Measurements from ENCODE around the gene WASF2. TPM values are rescaled to one million over a fixed set of nuclear protein-coding genes. Genes with fewer than 3 reads are reported as not detected.
A peak's percentile ranks its signal among the peaks of the same experiment; 100 is the strongest.

WASF2 gene
- total RNA-seq, 2 donors from 2014 or later, result 60.1 to 83.7 TPM

DNA sequence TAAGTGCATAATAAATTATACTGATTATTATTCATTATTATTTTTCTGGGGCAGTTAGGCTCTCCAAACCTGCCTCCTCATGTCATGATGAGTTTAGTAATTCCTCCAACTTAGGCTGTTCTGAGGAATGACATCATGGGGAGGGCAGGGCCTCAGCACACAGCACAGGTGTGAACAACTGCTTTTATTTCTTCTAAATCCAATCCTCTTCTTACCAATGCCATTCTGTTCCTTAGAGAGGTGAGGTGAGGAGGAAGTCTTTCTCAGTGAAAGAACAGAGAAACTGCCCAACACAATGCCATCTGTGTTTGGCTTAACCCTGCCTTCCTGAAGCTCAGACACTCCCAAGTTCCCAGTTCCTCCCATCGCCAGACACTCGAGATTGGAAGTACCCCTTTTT is 45.4 kb upstream of the WASF2 start:
- TF ChIP-seq, protein P1, sequence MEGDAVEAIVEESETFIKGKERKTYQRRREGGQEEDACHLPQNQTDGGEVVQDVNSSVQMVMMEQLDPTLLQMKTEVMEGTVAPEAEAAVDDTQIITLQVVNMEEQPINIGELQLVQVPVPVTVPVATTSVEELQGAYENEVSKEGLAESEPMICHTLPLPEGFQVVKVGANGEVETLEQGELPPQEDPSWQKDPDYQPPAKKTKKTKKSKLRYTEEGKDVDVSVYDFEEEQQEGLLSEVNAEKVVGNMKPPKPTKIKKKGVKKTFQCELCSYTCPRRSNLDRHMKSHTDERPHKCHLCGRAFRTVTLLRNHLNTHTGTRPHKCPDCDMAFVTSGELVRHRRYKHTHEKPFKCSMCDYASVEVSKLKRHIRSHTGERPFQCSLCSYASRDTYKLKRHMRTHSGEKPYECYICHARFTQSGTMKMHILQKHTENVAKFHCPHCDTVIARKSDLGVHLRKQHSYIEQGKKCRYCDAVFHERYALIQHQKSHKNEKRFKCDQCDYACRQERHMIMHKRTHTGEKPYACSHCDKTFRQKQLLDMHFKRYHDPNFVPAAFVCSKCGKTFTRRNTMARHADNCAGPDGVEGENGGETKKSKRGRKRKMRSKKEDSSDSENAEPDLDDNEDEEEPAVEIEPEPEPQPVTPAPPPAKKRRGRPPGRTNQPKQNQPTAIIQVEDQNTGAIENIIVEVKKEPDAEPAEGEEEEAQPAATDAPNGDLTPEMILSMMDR (IDR thresholded peaks at IDR 0.05), result no peak
- ATAC-seq (ENCODE audit: insufficient number of reproducible peaks, low FRiP score, low read depth), result no peak
- no peaks in the 10 kb centered on the region for H3K9me3 ChIP-seq
- H3K36me3 ChIP-seq, result peaks cover 23% of the 10 kb centered on the region
- peak overlapping the region in 1 of 2 donors; percentile 2 for H3K27ac ChIP-seq
- no peaks in the 10 kb centered on the region for H3K27me3 ChIP-seq (replicated peaks; ENCODE audit: insufficient read depth)
- peaks cover 27 to 43% of the 10 kb centered on the region in 2 donors for H3K4me1 ChIP-seq (ENCODE audit: control insufficient read depth in 1 of 2, low read depth in 2 of 2)
- no peak overlapping the region for H3K4me3 ChIP-seq
- no peak for DNase-seq (ENCODE audit: low spot score)

DNA sequence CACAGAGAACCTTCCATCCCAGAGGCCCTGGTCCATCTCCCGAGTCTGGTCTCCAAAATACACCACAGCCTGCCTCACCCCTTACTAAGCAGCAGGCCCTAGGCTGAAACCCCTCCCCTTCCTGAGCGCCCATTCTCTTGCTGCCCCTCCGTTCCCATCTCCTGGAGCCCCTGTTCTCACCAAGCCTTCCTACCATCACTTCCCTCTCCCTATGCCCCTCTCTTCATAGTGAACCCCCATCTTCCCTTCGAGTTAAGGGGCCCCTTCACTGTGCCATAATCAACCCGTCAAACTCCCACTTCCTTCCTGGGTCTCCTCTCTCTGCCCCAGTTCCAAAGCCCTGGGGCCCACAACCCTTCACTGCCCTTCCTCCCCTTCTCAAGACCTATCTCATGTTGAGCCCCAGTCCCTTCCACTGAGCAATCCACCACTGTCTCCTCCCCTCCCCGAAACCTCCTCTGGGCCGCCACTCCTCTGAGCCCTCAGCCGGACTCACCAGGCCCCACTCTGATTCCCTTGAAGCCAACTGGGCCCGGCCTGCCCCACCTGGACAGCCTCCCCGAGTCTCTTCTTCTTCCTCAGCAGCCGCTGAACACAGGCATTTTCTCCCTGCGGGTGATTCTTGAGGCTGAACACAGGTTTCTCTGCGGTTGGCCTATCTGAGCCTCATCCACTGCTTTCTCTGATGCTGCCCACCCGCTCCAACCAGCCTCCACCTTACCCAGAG is 42.2 kb upstream of the WASF2 start:
- Histone ChIP-seq H3K4me1 (ENCODE audit: control insufficient read depth in 1 of 2, low read depth in 2 of 2) (peaks cover 36 to 46% of the 10 kb centered on the region in 2 donors), H3K27me3 (replicated peaks; ENCODE audit: insufficient read depth) (no peaks in the 10 kb centered on the region), H3K4me3 (no peak overlapping the region), H3K36me3 (peaks cover 23% of the 10 kb centered on the region), H3K9me3 (no peaks in the 10 kb centered on the region), H3K27ac (no peak overlapping the region)
- ATAC-seq (ENCODE audit: insufficient number of reproducible peaks, low FRiP score, low read depth) (no peak), DNase-seq (ENCODE audit: low spot score) (no peak)
- TF ChIP-seq, protein P1 (IDR thresholded peaks at IDR 0.05), result no peak

GRCh38 chr1:27530192-27530591 is 40.2 kb upstream of the WASF2 start:
- DNase-seq (ENCODE audit: low spot score) (no peak), ATAC-seq (ENCODE audit: insufficient number of reproducible peaks, low FRiP score, low read depth) (no peak)
- TF ChIP-seq, protein P1 (IDR thresholded peaks at IDR 0.05), result no peak
- Histone ChIP-seq H3K27me3 (replicated peaks; ENCODE audit: insufficient read depth) (no peaks in the 10 kb centered on the region), H3K4me3 (no peak overlapping the region), H3K36me3 (peaks cover 19% of the 10 kb centered on the region), H3K4me1 (ENCODE audit: control insufficient read depth in 1 of 2, low read depth in 2 of 2) (peaks cover 26 to 47% of the 10 kb centered on the region in 2 donors), H3K9me3 (no peaks in the 10 kb centered on the region), H3K27ac (peak overlapping the region in 1 of 2 donors; percentile 76)

- peak overlapping the region; percentile 69 to 76 for H3K27ac ChIP-seq
- ATAC-seq (ENCODE audit: insufficient number of reproducible peaks, low FRiP score, low read depth), result no peak
- TF ChIP-seq, protein P1 (IDR thresholded peaks at IDR 0.05), result no peak
These were observed 39.7 kb upstream of the WASF2 start for GRCh38 chr1:27529704-27530018.

DNA sequence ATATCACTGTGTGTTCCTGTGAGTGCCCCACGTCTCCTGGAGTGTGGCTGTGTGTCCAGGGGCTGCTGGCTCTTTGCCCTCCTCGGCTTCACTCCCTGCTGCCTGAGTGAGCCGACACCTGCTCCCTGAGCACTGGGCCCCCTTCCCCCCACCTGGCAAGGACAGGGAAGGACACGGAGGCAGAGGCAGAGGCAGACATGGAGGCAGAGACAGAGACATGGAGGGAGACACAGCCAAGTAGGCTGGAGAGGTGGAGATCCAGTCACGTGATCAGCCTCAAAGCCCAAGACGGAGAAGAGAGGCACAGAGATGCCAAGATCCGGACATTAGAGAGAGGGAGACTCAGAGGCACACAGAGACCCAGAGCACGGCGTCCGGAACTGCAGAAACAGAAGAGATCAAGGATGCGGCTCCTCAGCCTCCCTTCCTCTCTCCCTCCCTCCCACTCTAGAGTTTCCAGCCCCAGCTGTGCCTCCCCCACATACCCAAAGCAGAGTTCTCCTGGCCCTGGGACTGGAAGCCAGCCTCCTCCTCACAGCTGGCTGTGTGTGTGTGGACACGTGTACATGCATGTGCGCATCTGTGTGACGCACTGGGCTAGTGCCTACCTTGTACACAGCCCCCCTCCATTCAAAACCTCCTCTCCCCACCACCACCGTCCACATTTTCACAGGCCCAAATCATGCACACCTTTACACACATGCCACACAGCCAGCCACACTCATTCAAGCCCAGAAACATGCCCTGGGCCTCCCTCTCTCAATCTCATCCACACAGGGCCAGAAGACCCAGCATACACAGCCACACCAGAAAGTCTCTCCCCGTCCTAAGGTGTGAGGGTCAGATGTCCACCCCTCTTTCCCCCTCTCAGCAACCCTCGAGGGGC is 39.1 kb upstream of the WASF2 start:
- Histone ChIP-seq H3K27ac (peak overlapping the region; percentile 76 to 77), H3K4me1 (ENCODE audit: control insufficient read depth in 1 of 2, low read depth in 2 of 2) (peaks cover 29 to 58% of the 10 kb centered on the region in 2 donors), H3K36me3 (peaks cover 11% of the 10 kb centered on the region), H3K9me3 (no peaks in the 10 kb centered on the region), H3K27me3 (replicated peaks; ENCODE audit: insufficient read depth) (no peaks in the 10 kb centered on the region), H3K4me3 (peak overlapping the region; percentile 77)
- no peak for DNase-seq (ENCODE audit: low spot score)
- TF ChIP-seq, protein P1 (IDR thresholded peaks at IDR 0.05), result no peak
- peak; percentile 29 for ATAC-seq (ENCODE audit: insufficient number of reproducible peaks, low FRiP score, low read depth)

More at GRCh38 chr1:27529704-27530018, 39.7 kb upstream of the WASF2 start:
- DNase-seq (ENCODE audit: low spot score), result no peak
- Histone ChIP-seq H3K36me3 (peaks cover 15% of the 10 kb centered on the region), H3K9me3 (no peaks in the 10 kb centered on the region), H3K27me3 (replicated peaks; ENCODE audit: insufficient read depth) (no peaks in the 10 kb centered on the region), H3K4me1 (ENCODE audit: control insufficient read depth in 1 of 2, low read depth in 2 of 2) (peaks cover 29 to 52% of the 10 kb centered on the region in 2 donors), H3K4me3 (no peak overlapping the region)
